Measurements from ENCODE around the gene CNOT6.

CNOT6 gene

GRCh38 chr5:180467989-180468731 is 26.0 kb upstream of the CNOT6 start:
- Histone ChIP-seq H3K79me2 (ENCODE audit: insufficient read depth, low read depth) (no peaks in the 10 kb centered on the region), H4K20me1 (ENCODE audit: insufficient read depth) (no peaks in the 10 kb centered on the region), H3K36me3 (ENCODE audit: insufficient read depth) (no peaks in the 10 kb centered on the region), H3K27me3 (ENCODE audit: insufficient read depth, low read depth) (no peaks in the 10 kb centered on the region), H3K4me2 (no peak overlapping the region), H3K9ac (no peak overlapping the region), H2AFZ (ENCODE audit: low read depth) (no peak overlapping the region), H3K4me3 (IDR thresholded peaks at IDR 0.05; ENCODE audit: insufficient read depth, low read depth, low read length) (no peak overlapping the region), H3K27ac (no peak overlapping the region), H3K4me1 (ENCODE audit: low read depth, poor library complexity, severe bottlenecking) (no peaks in the 10 kb centered on the region)
- TF ChIP-seq, protein P1, sequence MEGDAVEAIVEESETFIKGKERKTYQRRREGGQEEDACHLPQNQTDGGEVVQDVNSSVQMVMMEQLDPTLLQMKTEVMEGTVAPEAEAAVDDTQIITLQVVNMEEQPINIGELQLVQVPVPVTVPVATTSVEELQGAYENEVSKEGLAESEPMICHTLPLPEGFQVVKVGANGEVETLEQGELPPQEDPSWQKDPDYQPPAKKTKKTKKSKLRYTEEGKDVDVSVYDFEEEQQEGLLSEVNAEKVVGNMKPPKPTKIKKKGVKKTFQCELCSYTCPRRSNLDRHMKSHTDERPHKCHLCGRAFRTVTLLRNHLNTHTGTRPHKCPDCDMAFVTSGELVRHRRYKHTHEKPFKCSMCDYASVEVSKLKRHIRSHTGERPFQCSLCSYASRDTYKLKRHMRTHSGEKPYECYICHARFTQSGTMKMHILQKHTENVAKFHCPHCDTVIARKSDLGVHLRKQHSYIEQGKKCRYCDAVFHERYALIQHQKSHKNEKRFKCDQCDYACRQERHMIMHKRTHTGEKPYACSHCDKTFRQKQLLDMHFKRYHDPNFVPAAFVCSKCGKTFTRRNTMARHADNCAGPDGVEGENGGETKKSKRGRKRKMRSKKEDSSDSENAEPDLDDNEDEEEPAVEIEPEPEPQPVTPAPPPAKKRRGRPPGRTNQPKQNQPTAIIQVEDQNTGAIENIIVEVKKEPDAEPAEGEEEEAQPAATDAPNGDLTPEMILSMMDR (conservative IDR thresholded peaks at IDR 0.05; ENCODE audit: low read depth, low read length), result no peak

DNA sequence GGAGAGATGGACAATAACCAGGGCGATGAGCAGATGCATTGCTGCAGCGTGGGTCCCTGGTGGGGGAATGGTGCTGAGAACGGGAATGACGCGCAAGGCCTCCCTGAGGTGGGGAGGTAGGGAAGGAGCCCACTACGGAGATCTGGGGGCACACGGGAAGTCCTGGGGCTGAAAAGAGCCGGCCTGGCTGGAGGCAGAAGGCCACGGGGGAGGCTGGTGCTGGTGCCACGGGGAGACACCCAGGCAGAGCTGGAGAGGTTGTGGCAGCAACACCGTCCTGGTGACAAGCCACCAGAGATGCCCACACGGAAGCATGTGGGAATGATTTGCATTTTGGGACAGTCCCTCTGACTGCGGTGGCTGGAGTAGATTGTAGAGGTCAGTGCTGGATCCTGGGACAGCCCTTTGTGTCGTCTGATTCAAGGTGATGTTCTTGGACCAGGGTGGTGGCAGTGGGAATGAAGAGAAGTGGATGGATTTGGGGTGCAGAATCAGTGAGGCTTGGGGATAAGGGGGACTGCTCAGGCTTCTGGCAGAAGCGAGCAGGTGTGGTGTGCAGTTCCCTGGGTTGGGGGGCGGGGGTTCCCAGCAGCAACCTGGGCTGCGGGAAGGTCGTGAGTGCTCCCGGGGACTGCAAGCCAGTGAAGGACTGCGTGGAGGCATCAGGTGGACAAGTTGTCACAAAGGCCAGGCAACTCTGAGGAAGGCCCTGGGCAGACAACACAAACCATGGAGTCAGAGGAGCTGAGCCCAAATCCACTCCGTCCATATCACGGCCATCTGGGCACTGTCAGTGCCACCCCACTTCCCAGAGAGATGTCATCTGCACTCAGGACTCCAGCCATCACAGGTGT is 25.2 kb upstream of the CNOT6 start:
- no peaks in the 10 kb centered on the region for H3K4me1 ChIP-seq (ENCODE audit: low read depth, poor library complexity, severe bottlenecking)
- H3K4me3 ChIP-seq (IDR thresholded peaks at IDR 0.05; ENCODE audit: insufficient read depth, low read depth, low read length), result no peak overlapping the region
- no peak overlapping the region for H2AFZ ChIP-seq (ENCODE audit: low read depth)
- H3K79me2 ChIP-seq (ENCODE audit: insufficient read depth, low read depth), result no peaks in the 10 kb centered on the region
- no peaks in the 10 kb centered on the region for H3K36me3 ChIP-seq (ENCODE audit: insufficient read depth)
- no peak overlapping the region for H3K4me2 ChIP-seq
- TF ChIP-seq, protein P1 (conservative IDR thresholded peaks at IDR 0.05; ENCODE audit: low read depth, low read length), result no peak
- H4K20me1 ChIP-seq (ENCODE audit: insufficient read depth), result no peaks in the 10 kb centered on the region
- H3K27ac ChIP-seq, result no peak overlapping the region
- no peak overlapping the region for H3K9ac ChIP-seq
- H3K27me3 ChIP-seq (ENCODE audit: insufficient read depth, low read depth), result no peaks in the 10 kb centered on the region

GRCh38 chr5:180469586-180469865 is 24.7 kb upstream of the CNOT6 start:
- Histone ChIP-seq H3K4me2 (no peak overlapping the region), H3K79me2 (ENCODE audit: insufficient read depth, low read depth) (no peaks in the 10 kb centered on the region), H3K36me3 (ENCODE audit: insufficient read depth) (no peaks in the 10 kb centered on the region), H3K9ac (no peak overlapping the region), H3K4me3 (IDR thresholded peaks at IDR 0.05; ENCODE audit: insufficient read depth, low read depth, low read length) (no peak overlapping the region), H3K4me1 (ENCODE audit: low read depth, poor library complexity, severe bottlenecking) (no peaks in the 10 kb centered on the region), H2AFZ (ENCODE audit: low read depth) (no peak overlapping the region), H3K27ac (no peak overlapping the region), H4K20me1 (ENCODE audit: insufficient read depth) (no peaks in the 10 kb centered on the region), H3K27me3 (ENCODE audit: insufficient read depth, low read depth) (no peaks in the 10 kb centered on the region)
- TF ChIP-seq, protein P1 (conservative IDR thresholded peaks at IDR 0.05; ENCODE audit: low read depth, low read length), result no peak

DNA sequence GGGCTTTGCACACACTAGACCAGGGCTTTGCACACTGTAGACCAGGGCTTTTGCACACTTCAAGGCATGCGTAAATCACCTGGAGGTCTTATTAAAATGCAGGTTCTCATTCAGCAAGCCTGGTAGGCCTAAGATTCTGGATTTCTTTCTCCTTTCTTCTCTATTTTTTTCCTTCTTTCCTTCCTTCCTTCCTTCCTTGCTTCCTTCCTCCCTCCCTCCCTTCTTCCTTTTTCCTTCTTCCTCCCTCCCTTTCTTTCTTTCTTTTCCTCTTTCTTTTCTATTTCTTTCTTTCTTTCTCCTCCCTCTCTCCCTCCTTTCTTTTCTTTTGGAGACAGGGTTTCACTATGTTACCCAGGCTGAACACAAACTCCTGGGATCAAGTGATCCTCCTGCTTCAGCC is 24.3 kb upstream of the CNOT6 start:
- Histone ChIP-seq H3K27ac (no peak overlapping the region), H2AFZ (ENCODE audit: low read depth) (no peak overlapping the region), H3K4me3 (IDR thresholded peaks at IDR 0.05; ENCODE audit: insufficient read depth, low read depth, low read length) (no peak overlapping the region), H3K36me3 (ENCODE audit: insufficient read depth) (no peaks in the 10 kb centered on the region), H3K9ac (no peak overlapping the region), H3K27me3 (ENCODE audit: insufficient read depth, low read depth) (no peaks in the 10 kb centered on the region), H3K4me2 (no peak overlapping the region), H3K79me2 (ENCODE audit: insufficient read depth, low read depth) (no peaks in the 10 kb centered on the region), H4K20me1 (ENCODE audit: insufficient read depth) (no peaks in the 10 kb centered on the region), H3K4me1 (ENCODE audit: low read depth, poor library complexity, severe bottlenecking) (no peaks in the 10 kb centered on the region)
- TF ChIP-seq, protein P1 (conservative IDR thresholded peaks at IDR 0.05; ENCODE audit: low read depth, low read length), result no peak

Data from KMS-11 (cell line).